HG03066 (cell line): ENCODE measurements around the gene MACROD2.
"Not testable (repeated sequence)": the region's sequence is repeated elsewhere in the genome, so short reads cannot be mapped to it uniquely, and the experiment has no call there.

Experiments used
- ATAC-seq: cut with Tn5 transposase; IDR thresholded peaks from one replicate; pipeline ENCODE4 v1.9.1; 2021; ENCODE audit warnings: low read depth; ENCODE audit not compliant: unreplicated experiment

MACROD2 gene

DNA sequence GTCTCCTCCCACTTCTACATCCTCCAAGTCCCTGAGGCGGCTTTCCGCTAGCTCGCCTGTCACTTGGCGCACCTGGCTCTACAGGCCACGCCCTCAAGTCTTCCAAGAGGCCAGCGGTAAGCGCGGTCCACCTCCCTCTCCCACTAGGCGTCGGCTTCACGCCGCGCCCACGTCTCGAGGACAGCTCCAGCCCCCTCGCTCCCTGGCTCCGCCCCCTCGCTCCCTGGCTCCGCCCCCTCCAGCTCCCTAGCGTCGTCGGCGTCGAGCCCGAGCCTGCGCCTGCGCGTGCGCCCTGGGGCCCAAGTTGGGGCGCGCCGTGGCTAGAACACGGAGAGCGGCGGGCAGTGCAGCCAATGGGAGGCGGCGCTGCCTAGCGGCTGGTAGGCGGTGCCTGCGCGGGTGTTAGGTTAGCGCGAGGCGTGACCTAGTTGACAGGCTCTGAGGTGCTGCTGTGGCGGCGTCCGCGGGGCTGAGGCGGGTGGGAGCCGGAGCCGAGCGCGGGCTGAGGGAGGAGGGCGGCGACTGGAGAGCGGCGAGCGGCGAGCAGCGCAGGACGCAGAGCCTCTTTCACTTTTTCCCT is at the start of gene MACROD2:
Gene MACROD2 (plus strand): TSS at position 431 of the 580 bp plus-strand sequence.
- no peak for ATAC-seq

DNA sequence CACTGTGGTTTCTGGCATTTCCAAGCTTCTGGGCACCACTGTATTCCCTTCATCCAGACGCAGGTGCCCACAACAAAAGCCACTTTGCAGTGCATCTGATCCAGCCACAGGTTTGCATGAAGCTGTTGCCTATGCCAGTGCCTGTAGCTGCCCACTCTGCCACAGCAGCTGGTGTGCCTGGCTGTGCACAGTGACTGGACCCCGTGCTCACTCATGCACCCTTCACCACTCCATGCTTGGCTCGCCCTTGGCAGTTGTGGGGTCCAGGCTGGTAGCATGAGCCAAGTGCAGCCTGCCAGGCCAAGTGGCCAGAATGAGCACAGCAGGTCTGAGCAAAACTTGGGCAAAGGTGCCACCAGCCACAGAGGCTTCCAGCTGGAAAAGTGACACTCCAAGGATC is 47.6 kb upstream of the MACROD2 start:
- ATAC-seq = no peak

DNA sequence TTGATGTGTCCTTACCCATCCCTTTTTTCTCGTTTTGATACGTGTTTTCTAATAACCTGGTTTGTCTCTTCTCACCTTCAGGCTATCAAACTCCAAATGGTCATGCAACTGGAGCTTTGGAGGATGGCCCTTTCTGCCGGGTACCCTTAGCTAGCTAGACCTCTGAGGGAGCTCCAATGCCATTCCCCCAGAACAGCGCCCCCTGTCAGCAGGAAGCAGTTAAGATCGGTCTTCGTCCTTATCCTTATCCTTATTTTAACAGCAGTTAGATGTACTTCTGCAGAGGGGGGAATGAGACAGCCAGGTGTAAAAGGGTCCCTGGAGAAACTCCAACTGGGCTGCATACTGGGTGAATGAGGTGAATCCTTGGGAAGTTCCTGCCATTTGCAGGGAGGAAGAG is 42.1 kb upstream of the MACROD2 start:
- ATAC-seq = no peak

DNA sequence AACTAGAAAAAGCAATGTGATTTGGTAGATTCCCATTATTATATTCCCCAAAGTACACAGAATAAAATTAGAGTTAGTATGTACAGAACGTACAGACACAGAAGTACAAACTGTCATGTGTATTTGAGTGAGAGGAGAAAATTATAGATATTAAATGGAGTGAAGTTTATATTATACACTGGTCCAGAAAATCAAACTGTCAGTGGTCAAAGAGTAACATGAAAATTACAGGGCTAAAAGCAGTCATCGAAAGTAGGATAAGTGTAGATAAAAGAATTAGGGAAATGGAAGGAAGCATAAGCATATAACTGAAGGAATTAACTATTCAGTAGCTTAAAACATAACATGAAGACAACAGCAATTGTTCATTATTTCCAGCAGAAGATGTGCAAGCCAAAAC is 35.2 kb upstream of the MACROD2 start:
- ATAC-seq = no peak

DNA sequence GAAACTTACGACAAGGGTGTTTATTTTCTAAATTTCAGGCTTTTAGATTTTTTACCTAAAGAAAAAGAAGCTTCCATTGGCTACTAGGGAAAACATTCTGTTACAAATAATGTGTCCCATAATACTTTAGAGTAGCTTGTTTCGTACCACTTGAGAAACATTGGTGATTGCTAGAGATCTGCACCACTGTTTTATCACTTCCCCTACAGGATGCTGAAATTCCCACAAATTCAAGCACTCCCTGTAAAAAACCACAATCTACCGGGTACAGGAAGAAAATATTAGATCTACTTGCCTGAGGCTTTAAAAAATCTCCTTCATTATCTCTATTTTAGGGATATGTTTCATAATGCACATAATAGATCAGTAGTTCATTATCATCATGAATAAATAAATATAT is 34.8 kb upstream of the MACROD2 start:
- ATAC-seq = no peak

DNA sequence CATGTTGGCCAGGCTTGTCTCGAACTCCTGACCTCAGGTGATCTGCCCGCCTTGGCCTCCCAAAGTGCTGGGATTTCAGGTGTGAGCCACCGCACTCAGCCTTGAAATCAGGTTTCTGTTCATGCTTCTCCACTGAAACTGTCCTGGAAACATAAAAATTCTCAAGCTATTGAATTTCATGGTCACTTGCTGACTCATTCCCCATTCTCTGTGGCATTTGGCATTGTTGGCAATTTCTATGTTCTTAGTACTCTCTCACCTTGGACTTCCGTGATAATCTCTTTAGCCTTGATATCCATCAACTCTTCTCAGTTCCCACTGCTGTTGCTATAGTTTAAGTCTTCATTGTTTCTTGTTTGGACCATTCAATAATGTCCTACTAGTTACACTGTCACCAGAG is 11.1 kb upstream of the MACROD2 start:
- ATAC-seq = no peak

DNA sequence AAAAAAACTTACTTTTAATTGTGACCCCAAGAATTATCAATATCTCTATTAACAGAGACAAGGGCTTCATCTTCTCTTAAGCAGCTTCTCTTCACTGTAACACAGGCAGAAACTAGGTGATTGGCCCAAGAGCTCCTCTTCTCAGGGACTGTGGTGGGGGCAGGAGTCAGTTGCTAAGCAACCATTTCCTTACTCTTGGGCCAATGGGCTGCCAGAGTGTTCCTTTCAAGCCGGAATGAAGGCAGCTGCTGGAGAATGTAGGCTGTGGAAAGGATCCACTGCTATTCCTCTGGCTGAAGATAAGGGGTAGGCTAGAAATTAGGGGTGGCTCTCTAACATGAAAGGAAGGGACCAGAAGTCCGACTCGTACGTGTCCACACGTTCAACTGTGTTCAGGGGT is 4.9 kb upstream of the MACROD2 start, which contains the start of gene SEL1L2:
Gene SEL1L2 (minus strand): TSS at position 150 of the 400 bp plus-strand sequence. CDS start 80 bp downstream, at position 70.
- no peak for ATAC-seq

DNA sequence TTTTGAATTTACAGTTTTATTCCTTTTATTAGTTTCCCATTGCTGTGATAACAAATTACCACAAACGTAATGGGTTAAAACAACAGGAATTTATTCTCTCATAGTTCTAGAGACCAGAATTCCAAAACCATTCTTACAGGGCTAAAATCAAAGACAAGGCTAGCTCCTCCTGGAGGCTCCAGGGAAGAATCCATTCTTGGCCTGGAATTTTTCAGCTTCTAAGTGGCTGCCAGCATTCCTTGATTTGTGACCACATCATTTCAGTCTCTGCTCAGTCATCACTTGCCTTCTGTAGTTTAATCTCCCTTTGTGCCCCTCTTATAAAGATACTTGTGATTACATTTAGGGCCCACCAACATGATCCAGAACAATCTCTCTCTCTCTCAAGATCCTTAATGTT is 4.0 kb upstream of the MACROD2 start:
- no peak for ATAC-seq

DNA sequence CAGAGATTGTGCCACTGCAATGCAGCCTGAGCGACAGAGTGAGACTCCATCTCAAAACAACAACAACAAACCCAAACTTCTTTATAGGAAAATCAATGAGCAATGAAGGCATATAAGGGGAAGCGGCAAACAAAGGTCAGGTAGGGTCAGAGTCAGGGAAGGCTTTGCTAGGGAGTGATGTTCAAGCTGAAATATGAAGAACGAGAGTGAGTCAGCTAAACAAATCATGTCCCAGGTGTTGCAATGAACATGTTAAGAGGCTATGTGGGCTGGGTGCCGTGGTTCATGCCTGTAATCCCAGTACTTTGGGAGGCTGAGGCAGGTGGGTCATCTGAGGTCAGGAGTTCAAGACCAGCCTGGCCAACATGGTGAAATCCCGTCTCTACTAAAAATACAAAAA is 3.4 kb upstream of the MACROD2 start:
- not testable (repeated sequence) for ATAC-seq

DNA sequence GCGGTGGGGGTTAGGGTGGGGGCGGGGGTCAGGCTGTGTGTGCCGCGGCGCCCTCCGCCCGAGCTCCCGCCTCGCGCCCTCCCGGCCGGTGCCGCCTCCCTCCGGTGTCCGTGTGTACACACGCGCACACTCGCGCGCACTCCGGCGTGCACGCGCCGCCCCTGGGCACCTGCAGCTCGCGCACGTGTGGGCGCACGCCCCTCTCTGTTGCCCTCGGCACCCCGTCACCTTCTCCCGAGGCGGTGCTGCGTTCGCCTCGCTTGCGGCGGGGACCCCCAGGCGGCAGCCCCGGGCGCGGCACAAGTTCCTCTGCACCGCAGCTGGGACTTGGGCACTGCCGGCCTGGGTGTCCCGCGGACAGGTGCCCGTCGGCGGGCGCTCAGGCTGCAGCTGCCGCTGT is 525 bp downstream of the MACROD2 start:
- ATAC-seq = no peak

DNA sequence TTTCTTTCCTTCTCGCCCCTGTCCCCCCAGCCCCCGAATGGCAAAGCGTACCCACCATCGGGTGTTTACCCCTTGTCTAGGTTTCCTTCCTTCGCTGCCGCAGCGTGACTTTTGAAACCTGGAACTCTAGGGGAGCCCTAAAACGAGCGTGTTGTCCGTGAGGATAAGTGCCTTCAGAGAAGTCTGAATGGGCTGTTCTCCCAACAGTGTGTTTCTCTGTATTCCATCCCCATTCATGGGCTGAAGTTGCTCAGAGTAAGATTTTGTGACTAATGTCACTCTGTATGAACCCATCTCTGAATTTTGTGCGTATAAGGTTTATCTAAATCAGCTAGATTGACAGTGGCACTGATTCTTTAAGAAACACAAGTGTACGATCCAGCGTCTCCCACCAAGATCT is 949 bp downstream of the MACROD2 start:
- ATAC-seq = no peak

DNA sequence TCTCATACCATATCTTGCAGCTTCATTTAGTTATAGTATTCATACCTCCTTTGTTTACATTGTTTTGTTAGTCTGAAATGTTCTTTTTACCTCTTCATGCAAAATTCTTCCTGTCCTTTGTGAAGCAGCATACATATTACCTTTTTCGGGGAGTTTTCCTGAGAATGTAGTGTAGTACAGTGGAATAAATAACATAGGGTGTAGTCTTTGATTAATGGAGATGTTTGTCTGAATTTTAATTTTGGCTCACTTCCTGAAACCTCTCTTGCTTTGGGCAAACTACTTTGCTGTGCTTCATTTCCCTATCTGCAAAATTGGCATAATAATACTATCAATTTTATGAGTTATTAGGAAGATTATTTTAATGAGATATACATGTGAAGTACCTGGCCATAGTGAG is 5.6 kb downstream of the MACROD2 start:
- no peak for ATAC-seq

DNA sequence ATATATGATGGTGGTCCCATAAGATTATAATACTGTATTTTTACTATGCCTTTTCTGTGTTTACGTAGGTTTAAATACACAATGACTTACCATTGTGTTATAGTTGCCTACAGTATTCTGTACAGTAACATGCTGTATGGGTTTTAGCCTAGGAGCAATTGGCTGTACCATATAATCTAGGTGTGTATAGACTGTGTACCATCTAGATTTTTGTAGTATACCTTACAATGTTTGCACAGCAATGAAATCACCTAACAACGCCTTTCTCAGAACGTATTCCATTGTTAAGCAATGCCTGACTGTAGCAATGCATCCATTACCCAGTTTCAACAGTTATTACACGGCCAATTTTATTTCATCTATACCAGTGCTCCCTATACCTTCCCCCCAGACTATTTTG is 10.7 kb downstream of the MACROD2 start:
- no peak for ATAC-seq

DNA sequence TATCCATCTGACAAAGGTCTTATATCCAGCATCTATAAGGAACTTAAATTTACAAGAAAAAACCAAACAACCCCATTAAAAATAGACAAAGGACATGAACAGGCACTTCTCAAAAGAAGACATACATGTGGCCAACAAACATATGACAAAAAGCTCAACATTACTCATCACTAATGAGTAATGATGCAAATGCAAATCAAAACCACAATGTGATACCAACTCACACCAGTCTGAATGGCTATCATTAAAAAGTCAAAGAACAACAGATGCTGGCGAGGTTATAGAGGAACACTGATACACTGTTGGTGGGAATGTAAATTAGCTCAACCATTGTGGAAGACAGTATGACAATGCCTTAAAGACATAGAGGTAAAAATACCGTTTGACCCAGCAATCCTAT is 13.9 kb downstream of the MACROD2 start:
- ATAC-seq = no peak

DNA sequence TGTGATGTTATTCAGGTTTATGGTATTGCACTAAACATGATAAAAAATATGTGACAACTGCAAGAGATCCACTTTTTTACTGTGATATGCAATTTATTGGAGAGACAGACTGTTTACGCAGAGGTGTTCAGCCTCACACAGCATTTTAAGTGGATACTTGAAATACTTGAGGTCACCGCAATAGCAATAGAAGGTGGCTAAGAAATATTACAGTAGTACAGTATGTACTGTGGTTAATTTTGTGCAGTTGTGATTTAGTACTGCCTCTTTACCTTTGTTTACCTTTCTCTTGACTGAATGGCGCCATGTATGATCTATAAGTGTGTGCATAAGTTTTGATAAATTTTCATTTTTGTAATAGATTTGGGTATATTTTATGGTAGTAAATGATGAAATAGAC is 17.4 kb downstream of the MACROD2 start:
- no peak for ATAC-seq

DNA sequence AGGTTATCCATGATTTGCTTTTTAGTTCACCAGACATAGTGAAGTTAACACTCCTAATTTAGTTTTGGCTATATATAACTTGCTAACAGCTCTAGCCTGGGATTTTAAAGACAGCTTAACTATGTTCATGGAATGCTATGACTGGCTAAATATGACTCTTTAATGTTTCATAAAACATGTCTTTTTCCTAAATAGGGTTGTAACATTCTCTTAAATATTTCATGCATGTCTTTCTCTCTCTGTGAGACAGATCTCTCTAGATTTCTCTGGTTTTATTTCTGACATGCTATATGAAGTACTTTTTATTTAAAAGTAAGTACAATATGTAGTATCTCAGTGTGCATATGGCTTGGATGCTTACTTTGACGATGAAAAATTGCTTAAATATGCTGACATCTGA is 35.7 kb downstream of the MACROD2 start:
- no peak for ATAC-seq

DNA sequence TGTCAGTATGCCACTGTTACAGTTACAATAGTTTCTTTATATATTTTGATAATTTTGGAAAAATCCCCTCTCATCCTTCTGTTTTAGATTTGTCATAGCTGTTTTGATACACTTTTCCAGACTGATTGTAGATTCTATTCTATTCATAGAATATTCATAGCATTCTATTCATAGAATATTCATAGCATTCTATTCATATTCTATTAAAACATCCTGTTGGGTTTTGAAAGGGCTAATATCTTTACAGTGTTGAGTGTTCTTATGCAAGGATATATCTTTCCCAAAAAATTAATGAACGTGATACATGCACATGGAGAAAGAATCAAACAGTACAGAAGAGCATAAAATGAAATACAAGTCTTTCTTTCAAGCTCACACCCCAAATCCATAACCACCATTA is 38.0 kb downstream of the MACROD2 start:
- ATAC-seq = no peak

DNA sequence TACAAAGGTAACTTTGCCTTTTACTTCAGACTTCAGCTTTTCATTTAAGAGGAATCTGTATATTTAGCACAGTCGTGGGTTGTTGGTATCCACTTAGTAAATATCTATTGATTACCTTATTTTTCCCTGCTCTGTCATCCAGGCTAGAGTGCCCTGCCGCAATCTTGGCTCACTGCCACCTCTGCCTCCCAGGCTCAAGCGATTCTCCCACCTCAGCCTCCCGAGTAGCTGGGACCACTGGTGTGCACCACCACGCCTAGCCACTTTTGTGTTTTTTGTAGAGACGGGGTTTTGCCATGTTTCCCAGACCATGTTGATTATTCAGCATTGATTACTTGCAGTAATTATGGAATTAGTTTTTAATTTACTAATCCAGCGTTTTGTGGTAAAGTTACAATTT is 41.3 kb downstream of the MACROD2 start:
- ATAC-seq = no peak

DNA sequence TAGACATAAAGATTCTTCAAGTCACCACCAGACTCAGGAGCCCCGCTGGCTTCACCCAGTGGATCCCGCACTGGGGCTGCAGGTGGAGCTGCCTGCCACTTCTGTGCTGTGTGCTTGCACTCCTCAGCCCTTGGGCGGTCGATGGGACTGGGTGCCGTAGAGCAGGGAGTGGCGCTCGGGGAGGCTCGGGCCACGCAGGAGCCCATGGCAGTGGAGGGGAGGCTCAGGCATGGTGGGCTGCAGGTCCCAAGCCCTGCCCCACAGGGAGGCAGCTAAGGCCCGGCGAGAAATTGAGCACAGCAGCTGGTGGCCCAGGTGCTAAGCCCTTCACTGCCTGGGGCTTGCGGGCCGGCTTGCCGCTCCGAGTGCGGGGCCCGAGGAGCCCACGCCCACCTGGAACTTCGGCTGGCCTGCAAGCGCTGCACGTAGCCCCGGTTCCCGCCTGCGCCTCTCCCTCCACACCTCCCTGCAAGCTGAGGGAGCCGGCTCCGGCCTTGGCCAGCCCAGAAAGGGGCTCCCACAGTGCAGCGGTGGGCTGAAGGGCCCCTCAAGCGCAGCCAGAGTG is 49.5 kb downstream of the MACROD2 start:
- not testable (repeated sequence) for ATAC-seq

DNA sequence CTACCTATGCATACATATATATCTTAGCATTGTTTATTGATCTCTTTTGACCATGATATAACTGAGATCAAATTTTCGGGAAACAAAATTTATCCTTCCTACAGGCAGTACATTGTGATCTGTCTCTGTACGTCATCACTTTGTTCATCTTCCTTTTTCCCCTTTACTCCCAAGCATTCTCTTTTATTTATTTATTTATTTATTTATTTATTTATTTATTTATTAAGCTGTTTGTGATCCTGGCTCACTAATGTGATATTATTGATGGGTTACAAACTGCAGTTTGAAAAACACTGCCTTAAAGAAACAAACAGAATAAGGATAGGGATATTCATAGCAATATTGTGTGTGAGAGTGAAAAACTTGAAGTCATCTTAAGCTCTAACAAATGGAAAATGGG is 51.2 kb downstream of the MACROD2 start:
- no peak for ATAC-seq

DNA sequence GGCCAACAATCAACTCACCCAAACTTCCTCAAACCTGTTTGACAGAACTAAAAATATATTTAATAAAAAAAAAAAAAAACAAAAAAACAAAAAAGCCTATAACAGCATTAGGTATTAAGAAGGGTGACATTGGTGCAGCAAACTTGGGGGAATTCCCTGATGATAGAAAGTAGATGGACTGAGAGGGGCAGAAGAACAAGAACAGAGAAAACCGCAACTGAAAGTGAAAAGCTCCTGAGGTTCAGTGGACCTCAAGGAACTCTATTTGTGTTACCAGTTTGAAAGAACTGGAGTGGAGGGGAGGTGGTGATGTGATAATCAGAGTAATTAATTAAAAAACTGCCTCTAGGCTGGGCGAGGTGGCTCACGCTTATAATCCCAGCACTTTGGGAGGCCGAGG is 53.8 kb downstream of the MACROD2 start:
- ATAC-seq = peak; percentile 78

DNA sequence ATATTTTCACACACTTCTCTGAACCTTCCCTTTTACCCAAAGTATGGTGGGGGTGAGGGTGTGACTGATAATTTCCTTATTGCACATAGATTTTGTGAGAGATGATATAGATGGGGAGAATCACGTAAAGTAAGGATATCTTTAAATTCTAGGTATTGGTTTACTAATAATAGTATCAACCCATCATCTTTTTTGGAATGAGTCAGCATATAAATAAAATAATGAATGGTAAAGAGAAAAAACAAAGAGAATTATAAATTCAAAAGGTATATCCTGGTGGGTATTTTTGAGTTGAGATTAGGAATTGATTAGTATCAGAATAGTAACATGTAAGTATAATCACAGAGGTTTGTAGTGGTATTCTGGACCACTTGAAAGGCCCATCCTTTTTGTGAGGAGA is 56.1 kb downstream of the MACROD2 start:
- no peak for ATAC-seq
